ENCODE data around the gene RHEB.

DNA sequence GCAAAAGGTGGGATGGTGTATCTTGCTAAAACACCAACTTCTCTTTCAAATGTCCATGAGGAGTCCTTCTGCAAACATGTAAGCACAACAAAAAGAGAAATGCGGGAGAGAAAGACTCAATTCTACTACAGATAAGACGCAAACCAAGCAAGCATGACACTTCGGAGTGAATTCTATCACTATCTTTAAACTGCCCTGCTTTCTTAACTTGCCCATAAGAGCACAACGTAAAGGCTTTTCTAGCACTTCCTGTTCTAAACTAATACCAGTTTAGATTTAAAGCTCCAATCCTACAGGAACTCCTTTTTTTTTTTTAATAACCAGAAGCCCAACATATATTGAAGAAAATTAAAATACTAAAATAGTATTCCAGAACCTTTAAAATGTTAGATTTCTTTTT lies 8.4 kb downstream of the RHEB start:
- TF ChIP-seq, protein P1, sequence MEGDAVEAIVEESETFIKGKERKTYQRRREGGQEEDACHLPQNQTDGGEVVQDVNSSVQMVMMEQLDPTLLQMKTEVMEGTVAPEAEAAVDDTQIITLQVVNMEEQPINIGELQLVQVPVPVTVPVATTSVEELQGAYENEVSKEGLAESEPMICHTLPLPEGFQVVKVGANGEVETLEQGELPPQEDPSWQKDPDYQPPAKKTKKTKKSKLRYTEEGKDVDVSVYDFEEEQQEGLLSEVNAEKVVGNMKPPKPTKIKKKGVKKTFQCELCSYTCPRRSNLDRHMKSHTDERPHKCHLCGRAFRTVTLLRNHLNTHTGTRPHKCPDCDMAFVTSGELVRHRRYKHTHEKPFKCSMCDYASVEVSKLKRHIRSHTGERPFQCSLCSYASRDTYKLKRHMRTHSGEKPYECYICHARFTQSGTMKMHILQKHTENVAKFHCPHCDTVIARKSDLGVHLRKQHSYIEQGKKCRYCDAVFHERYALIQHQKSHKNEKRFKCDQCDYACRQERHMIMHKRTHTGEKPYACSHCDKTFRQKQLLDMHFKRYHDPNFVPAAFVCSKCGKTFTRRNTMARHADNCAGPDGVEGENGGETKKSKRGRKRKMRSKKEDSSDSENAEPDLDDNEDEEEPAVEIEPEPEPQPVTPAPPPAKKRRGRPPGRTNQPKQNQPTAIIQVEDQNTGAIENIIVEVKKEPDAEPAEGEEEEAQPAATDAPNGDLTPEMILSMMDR (IDR thresholded peaks at IDR 0.05; ENCODE audit: insufficient read depth, low read depth, low read length): no peak
- TF ChIP-seq EZH2 (IDR thresholded peaks at IDR 0.05; ENCODE audit: insufficient read depth, low read length): no peak

Data from astrocyte (in vitro differentiated cells and primary cell).